K562 (cell line): ENCODE measurements around the gene EXOC4.

ENCODE experiments used
- CHD2 ChIP-seq: IDR thresholded peaks from 2 replicates; pipeline ENCODE4 v1.6.1; 2011; ENCODE audit warnings: low read depth, low read length
- GTF2E2 ChIP-seq: fragments of 200-800 bp; sonication (Bioruptor generic); IDR thresholded peaks from 2 replicates; pipeline ENCODE4 v1.6.1; 2016; ENCODE audit warnings: missing genetic modification characterization, missing compliant biosample characterization
- NFE2 ChIP-seq: IDR thresholded peaks from 2 replicates; pipeline ENCODE4 v1.6.1; 2014; ENCODE audit warnings: antibody characterized with exemption, low read depth
- POLR2A ChIP-seq: fragments of 450-650 bp; conservative IDR thresholded peaks from 2 replicates; pipeline ENCODE4 v1.6.1; 2016
- ZBTB8A ChIP-seq: fragments of 450-650 bp; IDR thresholded peaks from 2 replicates; pipeline ENCODE4 v1.6.1; 2018; ENCODE audit warnings: mild to moderate bottlenecking, moderate library complexity; ENCODE audit not compliant: partially characterized antibody
- ZNF274 ChIP-seq: IDR thresholded peaks from 2 replicates; pipeline ENCODE4 v1.6.1; 2011; ENCODE audit warnings: low read depth, mild to moderate bottlenecking, low read length, moderate library complexity, borderline replicate concordance

- TF ChIP-seq NFE2, result no peak
- TF ChIP-seq GTF2E2 (tag), result no peak
- TF ChIP-seq CHD2, result no peak
- no peak for TF ChIP-seq ZBTB8A
- TF ChIP-seq POLR2A, result no peak
- TF ChIP-seq ZNF274, result no peak
Measured at GRCh38 chr7:133650487-133651300, 397.8 kb downstream of the EXOC4 start.
